ENCODE results near the gene PPM1N.
A peak's percentile ranks its signal among the peaks of the same experiment; 100 is the strongest.
"Not testable (repeated sequence)": the region's sequence is repeated elsewhere in the genome, so short reads cannot be mapped to it uniquely, and the experiment has no call there.

The PPM1N gene

DNA sequence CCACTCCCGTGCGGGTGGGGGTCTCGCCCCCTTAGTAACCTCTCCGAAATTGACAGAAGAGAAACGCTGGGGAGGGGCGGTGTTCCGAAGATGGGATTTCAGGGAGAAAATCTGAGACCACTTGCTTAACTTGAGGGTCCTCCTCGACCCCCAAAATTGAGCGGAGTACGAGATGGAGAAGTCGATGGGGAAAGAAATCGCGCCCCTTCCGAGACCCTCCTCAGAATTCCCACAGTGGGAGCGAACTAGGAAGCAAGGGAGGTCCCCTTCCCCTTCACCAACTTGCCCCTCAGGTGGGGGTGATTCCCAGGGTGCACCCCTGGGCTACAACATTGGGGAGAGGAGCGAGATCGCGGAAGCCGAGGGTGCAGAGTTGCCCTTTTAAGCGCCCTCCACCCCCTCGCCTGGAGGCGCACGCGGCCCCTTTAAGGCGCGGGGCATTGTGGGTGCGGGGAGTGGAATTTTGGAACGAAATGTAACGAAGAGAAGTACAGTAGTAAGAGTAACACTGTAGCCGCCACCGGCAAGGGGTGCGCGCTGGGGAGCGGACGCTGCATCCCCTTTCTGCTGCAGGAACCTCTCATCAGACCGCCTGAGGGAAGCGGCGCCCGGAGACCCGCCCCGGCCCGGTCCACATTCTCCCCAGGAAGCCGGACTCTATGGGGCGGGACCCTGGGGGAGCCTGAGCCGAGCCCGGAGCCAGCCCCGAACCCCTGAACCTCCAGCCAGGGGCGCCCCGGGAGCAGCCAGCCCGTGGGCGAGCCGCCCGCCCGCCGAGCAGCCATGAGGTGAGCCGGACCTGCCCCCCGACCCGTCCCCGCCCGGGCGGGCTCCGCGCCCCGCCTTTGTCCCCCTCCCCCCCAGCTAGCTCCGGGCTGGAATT lies 9.0 kb downstream of the PPM1N start, which contains the start of gene VASP:
TSS of gene VASP (plus strand) at position 491 of the 883 bp plus-strand sequence. CDS start at position 784, 293 bp downstream.
- peak; percentile 99 for TF ChIP-seq POLR2A (IDR thresholded peaks at IDR 0.05; ENCODE audit: low read depth, low read length)
- TF ChIP-seq POLR2AphosphoS5 (IDR thresholded peaks at IDR 0.05; ENCODE audit: low read depth, low read length) = peak; percentile 99
- peak; percentile 96 for TF ChIP-seq TAF1 (IDR thresholded peaks at IDR 0.05; ENCODE audit: borderline replicate concordance, low read depth, low read length)
- peak; percentile 96 for FAIRE-seq
- peak; percentile 78 for DNase-seq (ENCODE audit: insufficient read length)

DNA sequence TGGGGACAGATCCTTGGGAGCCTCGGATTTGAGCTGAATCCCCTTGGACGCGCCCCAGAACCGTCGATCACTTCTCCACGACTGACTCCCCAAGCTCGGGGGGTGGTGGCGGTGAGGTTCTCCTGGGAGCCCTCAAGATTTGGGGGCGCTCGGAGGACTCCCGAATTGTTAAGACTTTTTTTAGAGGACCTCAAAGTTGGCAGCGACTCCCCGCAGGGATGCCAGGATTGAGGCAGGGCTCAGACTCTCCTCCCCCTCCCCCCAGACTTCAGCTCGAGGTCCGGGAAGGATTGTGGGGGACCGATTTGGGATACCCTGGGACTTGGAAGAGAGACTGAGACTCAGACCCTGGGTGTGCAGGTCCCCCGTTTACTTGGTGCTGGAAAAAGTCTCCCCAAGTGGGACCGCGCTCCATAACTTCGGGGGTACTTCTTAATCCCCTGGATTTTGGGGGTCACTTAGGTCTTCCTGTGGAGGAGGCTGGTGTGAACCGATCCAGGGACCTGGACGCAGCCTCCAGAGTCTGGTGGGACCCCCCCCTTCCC lies 9.7 kb downstream of the PPM1N start:
- TF ChIP-seq TAF1 (IDR thresholded peaks at IDR 0.05; ENCODE audit: borderline replicate concordance, low read depth, low read length) (no peak), POLR2A (IDR thresholded peaks at IDR 0.05; ENCODE audit: low read depth, low read length) (no peak), POLR2AphosphoS5 (IDR thresholded peaks at IDR 0.05; ENCODE audit: low read depth, low read length) (no peak; the same call in 1 of the 2 replicates)
- no peak for DNase-seq (ENCODE audit: insufficient read length)
- FAIRE-seq = no peak

DNA sequence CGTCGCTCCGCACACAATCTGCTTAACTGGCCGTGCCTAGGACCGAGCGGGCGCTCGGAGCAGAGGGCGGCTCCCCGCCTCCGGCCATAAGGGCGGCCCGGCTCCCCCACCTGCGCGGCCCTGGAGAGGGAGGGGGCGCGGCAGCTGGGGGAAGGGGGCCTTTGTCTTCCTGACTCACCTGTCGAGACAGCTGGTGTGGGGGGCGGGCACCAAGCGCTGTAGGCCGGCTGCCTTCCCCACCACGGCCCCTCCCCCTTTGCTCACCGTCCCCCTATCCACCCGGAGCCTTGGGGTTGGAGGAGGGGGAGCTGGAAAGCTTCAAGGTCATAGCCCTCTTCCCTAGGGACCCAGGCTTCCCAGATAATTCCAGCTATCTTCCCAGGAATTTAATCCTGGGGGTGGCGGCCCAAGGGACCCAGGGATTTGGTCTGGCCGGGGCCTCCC lies 10.2 kb downstream of the PPM1N start:
- DNase-seq (ENCODE audit: insufficient read length) = no peak
- FAIRE-seq = peak; percentile 87
- no peak; the same call in 1 of the 2 replicates for TF ChIP-seq POLR2AphosphoS5 (IDR thresholded peaks at IDR 0.05; ENCODE audit: low read depth, low read length)
- no peak for TF ChIP-seq POLR2A (IDR thresholded peaks at IDR 0.05; ENCODE audit: low read depth, low read length)
- TF ChIP-seq TAF1 (IDR thresholded peaks at IDR 0.05; ENCODE audit: borderline replicate concordance, low read depth, low read length) = no peak

DNA sequence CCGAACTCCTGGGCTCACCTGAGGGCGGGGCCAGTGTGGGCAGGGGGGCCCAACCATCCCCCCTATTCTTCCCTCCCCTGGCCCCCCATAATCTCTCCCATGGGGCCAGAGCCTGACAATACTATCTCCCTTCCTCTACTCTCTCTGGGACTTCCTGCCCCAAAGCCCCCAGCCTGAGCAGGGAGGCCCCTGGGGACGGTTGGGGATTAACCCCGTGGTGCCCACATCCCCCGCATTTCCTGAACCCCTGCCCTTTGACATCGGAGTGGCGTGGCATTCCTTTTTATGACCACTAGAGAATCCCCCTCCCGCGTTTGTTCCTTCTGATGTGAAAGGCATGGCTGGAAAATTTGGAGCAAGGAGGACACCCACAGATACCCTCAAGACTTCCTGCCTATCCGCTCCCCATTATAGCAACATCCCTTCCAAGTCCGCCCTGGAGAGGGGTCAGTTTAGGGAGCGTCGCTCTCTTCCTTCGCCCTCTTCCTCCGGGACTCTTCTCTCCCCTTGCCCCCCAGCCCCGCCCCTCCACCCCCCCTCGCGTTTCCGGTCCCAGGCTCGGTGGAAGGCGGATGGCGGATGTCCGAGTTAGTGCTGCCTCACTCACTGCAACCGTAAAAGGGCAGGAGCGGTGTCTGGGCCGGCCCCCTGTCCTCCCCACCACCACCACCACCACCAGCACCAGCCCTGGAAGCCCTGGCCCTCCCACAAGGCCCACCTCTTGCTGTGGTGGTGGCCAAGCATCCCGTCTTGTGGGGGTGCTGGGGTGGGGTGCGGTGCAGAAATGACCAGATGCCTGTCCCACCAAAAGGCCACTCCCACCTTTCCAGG lies 10.8 kb downstream of the PPM1N start:
- FAIRE-seq (peak; percentile 79), DNase-seq (ENCODE audit: insufficient read length) (peak; percentile 81)
- TF ChIP-seq TAF1 (IDR thresholded peaks at IDR 0.05; ENCODE audit: borderline replicate concordance, low read depth, low read length) = 0 out of 2 replicates have a peak, but pooled peaks have one; percentile 2
- TF ChIP-seq POLR2A (IDR thresholded peaks at IDR 0.05; ENCODE audit: low read depth, low read length) = peak; percentile 61
- no peak for TF ChIP-seq POLR2AphosphoS5 (IDR thresholded peaks at IDR 0.05; ENCODE audit: low read depth, low read length)

DNA sequence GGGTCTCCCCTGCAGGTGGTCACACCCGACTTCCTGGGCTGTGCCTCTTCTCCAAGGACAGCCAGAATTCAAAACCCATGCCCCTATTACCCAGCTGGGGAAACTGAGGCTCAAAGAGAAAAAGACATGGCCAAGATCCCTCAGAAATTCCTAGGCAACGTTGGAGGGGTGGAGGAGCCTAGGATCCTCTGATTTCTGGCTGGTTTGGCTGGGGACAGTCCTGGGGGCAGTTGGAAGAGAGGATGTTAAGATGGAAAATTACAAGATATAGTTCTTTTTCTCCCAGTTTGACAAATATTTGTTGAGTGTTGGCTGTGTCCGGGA lies 11.4 kb downstream of the PPM1N start:
- TF ChIP-seq TAF1 (IDR thresholded peaks at IDR 0.05; ENCODE audit: borderline replicate concordance, low read depth, low read length) (no peak), POLR2A (IDR thresholded peaks at IDR 0.05; ENCODE audit: low read depth, low read length) (no peak), POLR2AphosphoS5 (IDR thresholded peaks at IDR 0.05; ENCODE audit: low read depth, low read length) (no peak)
- DNase-seq (ENCODE audit: insufficient read length) (no peak), FAIRE-seq (no peak)

DNA sequence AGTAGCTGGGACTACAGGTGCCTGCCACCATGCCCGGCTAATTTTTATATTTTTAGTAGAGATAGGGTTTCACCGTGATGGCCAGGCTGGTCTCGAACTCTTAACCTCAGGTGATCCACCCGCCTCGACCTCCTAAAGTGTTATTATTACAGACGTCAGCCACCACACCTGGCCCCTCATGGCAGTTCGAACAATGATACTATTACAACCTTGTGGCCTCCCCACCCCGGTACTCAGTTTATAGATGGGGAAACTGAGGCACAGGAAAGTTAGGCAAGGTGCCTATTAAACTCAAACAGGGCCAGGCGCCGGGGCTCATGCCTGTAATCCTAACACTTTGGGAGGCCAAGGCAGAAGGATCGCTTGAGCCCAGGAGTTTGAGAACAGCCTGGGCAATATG lies 12.1 kb downstream of the PPM1N start:
- not testable (repeated sequence) for FAIRE-seq; DNase-seq (ENCODE audit: insufficient read length)

DNA sequence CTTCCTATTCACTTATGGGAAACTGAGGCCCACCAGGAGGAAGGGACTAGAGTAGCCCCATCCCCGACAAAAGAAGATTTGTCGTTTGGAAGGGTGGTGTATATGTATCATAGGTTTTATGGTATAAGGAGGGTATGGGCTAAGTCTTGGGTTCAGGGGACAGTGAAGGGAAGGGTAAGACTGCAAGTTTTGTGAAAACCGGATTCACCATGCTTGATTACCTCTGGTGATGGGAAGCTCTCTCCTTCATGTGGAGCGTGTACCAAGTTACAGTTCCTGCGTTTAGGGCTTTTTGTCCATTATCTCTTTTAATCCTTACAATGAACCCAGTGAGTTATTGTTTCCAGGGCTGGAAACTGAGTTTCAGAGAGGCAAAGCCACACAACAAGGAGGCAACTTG lies 12.8 kb downstream of the PPM1N start:
- peak; percentile 51 for FAIRE-seq
- DNase-seq (ENCODE audit: insufficient read length) = no peak
- no peak for TF ChIP-seq TAF1 (IDR thresholded peaks at IDR 0.05; ENCODE audit: borderline replicate concordance, low read depth, low read length)
- TF ChIP-seq POLR2AphosphoS5 (IDR thresholded peaks at IDR 0.05; ENCODE audit: low read depth, low read length) = no peak
- no peak for TF ChIP-seq POLR2A (IDR thresholded peaks at IDR 0.05; ENCODE audit: low read depth, low read length)

DNA sequence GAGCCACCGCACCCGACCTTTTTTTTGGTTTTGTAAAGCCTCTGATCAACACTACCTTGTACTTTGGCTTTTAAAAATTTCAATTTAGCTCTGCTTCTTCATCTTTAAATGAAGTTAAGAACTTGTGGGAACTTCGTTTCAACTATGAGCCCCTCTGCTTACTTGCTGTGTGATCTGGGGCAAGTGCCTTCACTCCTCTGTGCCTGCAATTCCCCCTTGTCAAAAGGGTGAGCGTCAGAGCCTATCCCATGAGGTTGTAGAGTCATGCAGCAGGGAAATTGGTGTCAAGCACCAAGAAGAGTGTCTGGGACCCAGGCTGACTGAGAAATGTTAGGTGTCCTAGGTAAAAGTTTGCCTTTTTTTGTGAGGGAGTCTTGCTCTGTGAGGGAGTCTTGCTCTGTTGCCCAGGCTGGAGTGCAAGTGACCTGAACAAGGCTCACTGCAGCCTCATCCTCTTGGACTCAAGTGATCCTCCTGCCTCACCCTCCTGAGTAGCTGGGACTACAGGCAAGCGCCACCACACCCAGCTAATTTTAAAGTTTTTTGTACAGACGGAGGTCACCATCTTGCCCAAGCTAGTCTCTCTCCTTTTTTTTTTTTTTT lies 14.7 kb downstream of the PPM1N start:
- FAIRE-seq (no peak), DNase-seq (ENCODE audit: insufficient read length) (no peak)

DNA sequence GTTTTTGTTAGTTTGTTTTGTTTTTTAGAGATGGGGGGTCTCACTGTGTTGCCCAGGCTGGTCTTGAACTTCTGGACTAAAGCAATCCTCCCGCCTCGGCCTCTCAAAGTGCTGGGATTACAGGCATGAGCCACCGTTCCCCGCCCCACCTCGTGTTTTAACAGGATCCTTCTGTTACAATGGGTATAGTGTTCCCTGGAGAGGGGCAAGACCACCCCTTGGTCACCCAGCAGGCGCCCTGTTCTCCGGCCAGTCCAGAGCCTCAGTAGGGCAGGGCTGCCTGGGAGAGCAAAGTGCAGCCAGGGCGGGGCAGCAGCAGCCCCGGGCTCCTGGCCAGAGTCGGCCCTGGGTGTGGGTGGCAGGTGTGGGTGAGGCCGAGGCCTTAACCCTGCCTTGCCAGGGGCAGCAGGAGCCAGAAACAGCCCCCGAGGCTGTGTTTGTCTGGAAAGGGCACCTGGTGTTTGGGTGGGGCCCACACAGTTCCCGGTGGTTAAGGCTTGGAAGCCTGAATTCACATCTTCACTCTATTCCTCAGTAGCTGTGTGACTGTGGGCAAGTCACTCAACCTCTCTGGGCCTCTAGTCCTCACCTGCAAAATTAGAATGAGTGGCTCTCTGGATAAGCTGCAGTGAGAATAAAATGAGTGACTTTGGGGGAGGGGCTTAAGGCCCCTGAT lies 16.3 kb downstream of the PPM1N start:
- DNase-seq (ENCODE audit: insufficient read length) (no peak), FAIRE-seq (no peak)
- TF ChIP-seq POLR2AphosphoS5 (IDR thresholded peaks at IDR 0.05; ENCODE audit: low read depth, low read length) (no peak), TAF1 (IDR thresholded peaks at IDR 0.05; ENCODE audit: borderline replicate concordance, low read depth, low read length) (no peak), POLR2A (IDR thresholded peaks at IDR 0.05; ENCODE audit: low read depth, low read length) (no peak)

More for the DNA sequence above, 14.7 kb downstream of the PPM1N start:
- no peak for TF ChIP-seq POLR2AphosphoS5 (IDR thresholded peaks at IDR 0.05; ENCODE audit: low read depth, low read length)
- no peak for TF ChIP-seq TAF1 (IDR thresholded peaks at IDR 0.05; ENCODE audit: borderline replicate concordance, low read depth, low read length)
- TF ChIP-seq POLR2A (IDR thresholded peaks at IDR 0.05; ENCODE audit: low read depth, low read length) = no peak

DNA sequence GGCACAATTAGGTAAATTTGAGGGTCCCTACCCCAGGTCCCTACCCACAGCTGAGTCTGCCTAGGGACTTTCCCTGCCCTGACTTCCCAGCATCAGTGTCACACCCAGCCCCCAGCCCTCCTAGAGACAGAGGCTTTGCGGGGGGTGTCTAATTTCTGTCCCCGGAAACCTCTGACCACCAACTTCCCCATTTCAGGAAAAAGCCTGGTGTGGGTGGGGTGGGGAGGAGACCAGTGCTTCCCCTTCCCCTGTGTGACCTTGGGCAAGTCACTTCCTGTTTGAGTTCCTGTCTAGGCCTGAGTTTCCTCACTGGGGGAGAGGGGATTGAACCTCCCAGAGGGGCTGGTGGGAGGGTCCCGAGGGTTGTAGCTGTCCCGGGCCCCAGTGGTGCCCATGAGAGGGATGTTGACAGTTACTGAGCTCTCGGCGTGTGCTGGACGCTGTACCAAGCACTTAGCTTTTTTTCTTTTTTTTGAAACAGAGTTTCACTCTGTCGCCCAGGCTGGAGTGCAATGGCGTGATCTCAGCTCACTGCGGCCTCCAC lies 16.9 kb downstream of the PPM1N start:
- FAIRE-seq (peak; percentile 67), DNase-seq (ENCODE audit: insufficient read length) (no peak)
- TF ChIP-seq POLR2A (IDR thresholded peaks at IDR 0.05; ENCODE audit: low read depth, low read length) (0 out of 2 replicates have a peak, but pooled peaks have one; percentile 34), TAF1 (IDR thresholded peaks at IDR 0.05; ENCODE audit: borderline replicate concordance, low read depth, low read length) (no peak)

Data from GM12892 (cell line).